ENCODE data around the gene KRT23. TPM values are rescaled to one million over a fixed set of nuclear protein-coding genes. Genes with fewer than 3 reads are reported as not detected.
A peak's percentile ranks its signal among the peaks of the same experiment; 100 is the strongest.

The KRT23 gene
- total and polyA plus RNA-seq, 11 donors, result 0.16 TPM; not detected in 10

DNA sequence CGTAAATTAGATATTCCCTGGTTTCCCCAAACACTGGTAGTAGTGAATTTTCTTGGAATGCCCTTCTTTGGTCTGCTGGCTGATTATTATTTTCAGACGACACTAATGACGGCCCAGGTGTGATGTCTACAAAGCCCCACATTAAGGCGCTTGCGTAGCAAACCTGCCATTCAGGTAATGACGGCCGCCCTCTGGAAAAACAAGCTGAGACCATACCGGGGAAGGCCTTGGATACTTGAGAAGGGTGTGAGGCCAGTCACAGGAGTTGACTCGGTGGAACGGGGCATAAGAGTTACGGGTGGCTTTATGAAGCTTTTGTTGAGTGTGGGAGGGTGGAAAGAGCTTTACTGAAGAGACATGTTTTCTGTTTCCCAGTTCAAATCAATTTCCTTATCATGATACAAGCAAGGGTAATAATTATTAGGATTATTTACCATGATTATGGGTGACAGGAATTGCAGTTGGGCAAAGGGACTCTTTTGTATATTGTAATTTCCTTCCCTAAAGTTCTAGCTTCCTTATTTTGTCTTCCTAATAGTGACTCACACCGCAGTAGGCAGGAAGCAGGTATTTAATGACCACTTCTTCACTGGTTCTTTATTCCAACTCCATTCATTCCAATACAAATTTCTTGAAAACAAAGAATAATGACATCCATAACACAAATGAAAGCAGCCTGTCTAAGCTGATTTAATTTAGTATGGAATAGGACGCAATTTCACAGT is 24.8 kb downstream of the KRT23 start:
- no peak overlapping the region for H3K4me3 ChIP-seq
- no peak for DNase-seq
- no peak for ATAC-seq
- no peak overlapping the region for H3K27ac ChIP-seq
- H3K27me3 ChIP-seq, result peaks cover 0 to 14% (median 2%) of the 10 kb centered on the region in 9 donors
- peaks cover 0 to 14% (median 0%) of the 10 kb centered on the region in 12 donors for H3K4me1 ChIP-seq
- intact Hi-C loops (cut with DNase I), result loop anchor here in 4 of 10 donors (5.0 to 10.0 kb wide), 5 partner anchors 410 to 750 kb away; no protein-coding TSS in a partner anchor
- no peaks in the 10 kb centered on the region for H3K36me3 ChIP-seq
- H3K9me3 ChIP-seq, result no peaks in the 10 kb centered on the region
- 89 to 91% (median 89%) methylated on average over 13 of the region's 13 CpGs for WGBS, 4 donors
- TF ChIP-seq POLR2A (IDR thresholded peaks at IDR 0.05), result no peak
- TF ChIP-seq, protein P1, sequence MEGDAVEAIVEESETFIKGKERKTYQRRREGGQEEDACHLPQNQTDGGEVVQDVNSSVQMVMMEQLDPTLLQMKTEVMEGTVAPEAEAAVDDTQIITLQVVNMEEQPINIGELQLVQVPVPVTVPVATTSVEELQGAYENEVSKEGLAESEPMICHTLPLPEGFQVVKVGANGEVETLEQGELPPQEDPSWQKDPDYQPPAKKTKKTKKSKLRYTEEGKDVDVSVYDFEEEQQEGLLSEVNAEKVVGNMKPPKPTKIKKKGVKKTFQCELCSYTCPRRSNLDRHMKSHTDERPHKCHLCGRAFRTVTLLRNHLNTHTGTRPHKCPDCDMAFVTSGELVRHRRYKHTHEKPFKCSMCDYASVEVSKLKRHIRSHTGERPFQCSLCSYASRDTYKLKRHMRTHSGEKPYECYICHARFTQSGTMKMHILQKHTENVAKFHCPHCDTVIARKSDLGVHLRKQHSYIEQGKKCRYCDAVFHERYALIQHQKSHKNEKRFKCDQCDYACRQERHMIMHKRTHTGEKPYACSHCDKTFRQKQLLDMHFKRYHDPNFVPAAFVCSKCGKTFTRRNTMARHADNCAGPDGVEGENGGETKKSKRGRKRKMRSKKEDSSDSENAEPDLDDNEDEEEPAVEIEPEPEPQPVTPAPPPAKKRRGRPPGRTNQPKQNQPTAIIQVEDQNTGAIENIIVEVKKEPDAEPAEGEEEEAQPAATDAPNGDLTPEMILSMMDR (IDR thresholded peaks at IDR 0.05), result no peak

DNA sequence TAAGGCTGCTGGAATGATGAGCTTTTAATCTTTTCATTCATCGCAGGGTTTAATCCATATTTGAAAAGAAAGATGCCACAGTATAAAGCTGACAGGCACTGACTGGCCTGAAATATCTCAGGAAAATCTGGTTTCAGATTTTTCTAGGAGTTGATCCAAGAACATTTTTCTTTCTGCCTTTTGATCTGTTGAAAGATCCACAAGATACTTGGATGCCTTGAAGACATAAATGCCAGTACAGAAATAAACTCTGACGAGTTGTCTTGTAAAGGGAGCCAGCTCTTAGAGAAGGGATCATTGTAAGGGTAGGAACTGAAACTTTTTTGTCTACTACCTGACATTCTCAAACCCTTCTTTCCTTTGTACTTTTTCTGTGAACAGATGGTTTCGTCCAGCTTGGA is 27.0 kb downstream of the KRT23 start:
- DNase-seq, result no peak
- no peak for ATAC-seq
- intact Hi-C loops (cut with DNase I), result loop anchor here in 4 of 10 donors (5.0 to 10.0 kb wide), 5 partner anchors 412 to 752 kb away; no protein-coding TSS in a partner anchor
- peaks cover 0 to 19% (median 7%) of the 10 kb centered on the region in 9 donors for H3K27me3 ChIP-seq
- peaks cover 0 to 14% (median 0%) of the 10 kb centered on the region in 12 donors for H3K4me1 ChIP-seq
- TF ChIP-seq, protein P1 (IDR thresholded peaks at IDR 0.05), result no peak
- TF ChIP-seq POLR2A (IDR thresholded peaks at IDR 0.05), result no peak
- H3K27ac ChIP-seq, result no peak overlapping the region
- no peaks in the 10 kb centered on the region for H3K9me3 ChIP-seq
- no peak overlapping the region for H3K4me3 ChIP-seq
- 63 to 77% (median 71%) methylated on average over 3 of the region's 3 CpGs for WGBS, 4 donors
- H3K36me3 ChIP-seq, result no peaks in the 10 kb centered on the region

DNA sequence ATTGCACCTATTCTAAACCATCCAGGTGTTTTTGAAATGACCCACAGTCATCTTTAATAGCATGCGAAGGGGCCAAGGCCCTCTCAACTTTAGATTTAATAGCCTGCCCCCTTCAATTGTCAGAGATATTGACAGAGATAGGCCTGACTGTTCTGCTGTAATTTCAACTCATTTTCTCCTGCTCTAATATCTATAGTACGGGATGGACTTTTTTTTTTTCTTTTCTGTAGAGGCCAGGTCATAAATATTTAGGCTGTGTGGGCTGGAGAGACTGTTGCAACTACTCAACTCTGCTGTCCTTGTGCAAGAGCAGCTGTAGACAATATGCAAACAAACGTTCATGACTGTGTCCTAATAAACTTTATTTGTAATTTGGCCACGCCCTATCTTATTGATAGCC is 27.7 kb downstream of the KRT23 start:
- Histone ChIP-seq H3K4me1 (peaks cover 0 to 14% (median 0%) of the 10 kb centered on the region in 12 donors), H3K36me3 (no peaks in the 10 kb centered on the region), H3K27ac (no peak overlapping the region), H3K9me3 (no peaks in the 10 kb centered on the region), H3K4me3 (no peak overlapping the region), H3K27me3 (peaks cover 0 to 23% (median 7%) of the 10 kb centered on the region in 9 donors)
- 57 to 67% (median 63%) methylated on average over 4 of the region's 4 CpGs for WGBS, 4 donors
- ATAC-seq (no peak), DNase-seq (no peak)
- TF ChIP-seq, protein P1 (IDR thresholded peaks at IDR 0.05), result no peak
- TF ChIP-seq POLR2A (IDR thresholded peaks at IDR 0.05), result no peak
- intact Hi-C loops (cut with DNase I), result loop anchor here (1.0 to 10.0 kb wide), 20 partner anchors 95 to 758 kb away; no protein-coding TSS in a partner anchor

DNA sequence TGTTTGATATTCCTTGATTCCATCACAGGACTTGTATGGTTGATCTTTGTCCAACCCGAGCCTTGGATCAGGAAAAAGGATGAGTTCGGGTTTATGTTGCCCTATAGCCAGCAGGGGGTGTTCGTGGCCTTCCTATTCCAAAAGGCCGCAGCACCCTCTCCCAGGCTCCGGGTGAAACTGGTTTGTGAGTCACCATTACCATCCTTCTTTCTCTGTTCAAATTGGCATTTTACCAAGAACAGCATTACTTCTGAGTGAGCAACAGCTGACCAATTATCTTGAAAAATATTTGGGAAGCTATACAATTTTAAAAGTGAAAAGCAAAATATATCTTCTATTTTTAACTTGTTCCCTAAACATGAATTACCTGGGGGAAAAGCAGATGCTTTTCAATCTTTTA is 28.1 kb downstream of the KRT23 start:
- 0 to 2% (median 1%) methylated on average over 5 of the region's 5 CpGs for WGBS, 4 donors
- intact Hi-C loops (cut with DNase I), result loop anchor here (1.0 to 10.0 kb wide), 19 partner anchors 95 to 758 kb away; no protein-coding TSS in a partner anchor
- Histone ChIP-seq H3K9me3 (no peaks in the 10 kb centered on the region), H3K4me3 (no peak overlapping the region), H3K27ac (no peak overlapping the region), H3K4me1 (peaks cover 0 to 14% (median 0%) of the 10 kb centered on the region in 12 donors), H3K27me3 (peaks cover 0 to 23% (median 7%) of the 10 kb centered on the region in 9 donors), H3K36me3 (no peaks in the 10 kb centered on the region)
- ATAC-seq (peak; percentile 73 to 97 (median 90)), DNase-seq (peak in 4 of 5 donors; percentile 64 to 77 (median 68))
- TF ChIP-seq, protein P1 (IDR thresholded peaks at IDR 0.05), result peak; percentile 50 to 80 (median 70)
- TF ChIP-seq POLR2A (IDR thresholded peaks at IDR 0.05), result no peak
